CD4-positive, alpha-beta T cell treated with Interferon alpha-2 for 1 hour (primary cell): ENCODE results near the gene ATP11A.

ENCODE experiments used
- DNase-seq, 2 donors: peaks; one replicate each; pipeline ENCODE4 v3.0.0-alpha.2; 2020 to 2022

ATP11A gene

GRCh38 chr13:112896736-112897602, 207.1 kb downstream of the ATP11A start:
- DNase-seq, result no peak

- DNase-seq, result no peak
These were observed 207.7 kb downstream of the ATP11A start for GRCh38 chr13:112897603-112897955.

DNA sequence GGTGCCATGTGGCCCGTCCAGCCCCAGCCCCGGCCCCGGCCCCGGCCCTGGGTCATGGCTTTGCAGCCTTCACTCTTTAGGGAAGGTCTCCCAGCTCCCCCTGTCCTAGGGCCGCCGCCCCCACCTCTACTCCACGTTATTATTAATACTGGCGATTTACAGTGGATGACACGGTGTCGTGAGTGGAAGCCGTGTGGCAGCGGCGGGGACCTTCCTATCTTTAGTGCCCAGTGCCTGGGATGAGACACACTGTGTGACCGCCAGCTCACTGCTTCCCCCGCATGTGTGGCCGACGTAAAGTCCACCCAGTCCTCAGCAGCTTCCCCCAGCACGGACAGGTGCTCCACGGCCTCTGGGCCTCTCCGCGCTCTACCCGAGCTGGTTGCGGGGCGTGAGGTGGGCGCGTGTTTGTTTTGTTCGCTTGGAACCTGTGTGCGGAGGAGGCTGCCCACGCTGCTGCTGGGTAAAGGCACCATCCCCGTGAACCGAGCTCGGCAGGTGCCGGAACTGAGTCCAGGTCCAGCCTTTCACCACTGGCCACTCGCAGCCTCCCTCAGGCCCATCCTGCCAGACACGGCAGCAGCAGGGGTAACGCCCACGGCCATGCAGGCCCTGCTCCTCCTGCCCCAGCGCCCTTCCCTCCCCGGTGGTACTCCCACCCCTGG, 208.2 kb downstream of the ATP11A start:
- no peak for DNase-seq

DNA sequence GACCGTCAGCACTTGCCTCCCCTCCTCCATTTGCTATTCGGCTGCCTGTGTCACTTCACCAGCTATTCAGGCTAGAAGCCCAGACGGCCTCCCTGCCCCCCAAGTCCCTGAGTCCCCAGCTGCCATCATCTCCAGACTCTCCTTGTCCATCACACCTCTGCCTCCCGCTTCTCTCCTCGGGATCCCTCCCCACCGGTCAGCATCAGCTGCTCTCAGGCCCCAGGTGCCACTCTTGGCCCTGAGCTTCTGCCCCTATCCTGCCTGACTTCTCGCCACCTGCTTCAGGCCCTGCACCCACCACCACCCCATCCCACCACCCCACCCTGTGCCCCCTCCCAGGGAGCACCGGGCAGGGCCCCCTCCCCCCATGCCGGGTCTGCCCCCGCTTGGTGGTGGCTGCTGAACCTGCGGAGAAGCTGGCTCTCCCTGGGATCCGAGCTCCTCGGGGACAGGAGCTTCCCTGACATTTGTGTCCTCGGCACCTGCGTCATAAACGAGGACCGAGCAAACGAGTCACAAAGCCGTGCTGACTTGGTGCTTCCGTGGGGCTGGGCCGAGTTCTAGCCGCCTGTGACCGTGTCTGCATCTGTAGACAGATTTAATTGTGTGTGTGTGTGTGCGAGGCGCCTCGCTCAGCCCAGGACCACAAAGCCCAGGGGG, 208.9 kb downstream of the ATP11A start:
- DNase-seq, result no peak

DNA sequence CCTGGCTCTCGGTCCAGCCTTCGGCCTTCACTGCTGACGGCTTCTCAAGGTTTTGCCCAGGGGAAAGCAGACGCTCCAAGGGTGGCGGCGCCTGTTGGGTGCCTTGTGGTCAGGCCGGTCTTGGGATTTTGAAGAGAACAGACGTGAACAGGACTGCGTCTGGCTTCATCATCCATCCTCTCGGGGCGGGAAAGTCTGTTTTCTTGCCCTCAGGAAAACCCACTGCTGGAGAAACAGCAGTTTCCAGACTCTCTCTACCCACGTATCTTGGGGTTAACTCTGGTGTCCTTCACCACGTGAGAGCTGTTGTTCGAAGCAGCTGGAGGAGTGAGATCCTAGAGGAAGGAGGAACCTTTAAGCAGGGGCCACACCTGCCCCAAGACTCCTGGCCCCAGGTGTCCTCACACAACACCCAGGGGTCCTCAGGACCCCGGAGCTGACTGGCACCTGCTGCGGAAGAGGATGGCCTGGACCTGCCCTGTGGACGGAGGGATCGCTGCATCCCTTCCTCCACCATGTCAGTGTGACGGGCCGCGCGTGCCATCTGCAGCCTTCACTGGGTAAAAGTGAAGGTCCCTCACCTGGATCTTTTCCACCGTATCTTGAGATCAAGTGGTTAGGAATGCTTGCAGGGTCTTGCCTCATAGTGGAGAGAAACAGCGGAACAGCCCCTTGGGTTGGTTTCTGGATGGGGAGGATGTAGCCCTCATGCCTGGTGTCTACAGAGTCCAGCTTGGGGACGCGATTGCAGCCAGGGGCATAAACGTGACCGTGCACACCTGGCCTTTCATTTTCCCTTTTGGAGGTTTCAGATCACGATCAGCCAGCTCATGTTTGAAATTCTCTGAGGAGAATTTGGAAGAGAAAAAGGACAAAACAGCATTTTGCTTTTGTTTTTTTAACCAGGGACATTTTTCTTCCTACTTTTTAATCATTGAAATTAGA, 209.7 kb downstream of the ATP11A start:
- DNase-seq, result no peak

- DNase-seq, result no peak
These were observed 210.4 kb downstream of the ATP11A start for GRCh38 chr13:112900226-112900600.

DNA sequence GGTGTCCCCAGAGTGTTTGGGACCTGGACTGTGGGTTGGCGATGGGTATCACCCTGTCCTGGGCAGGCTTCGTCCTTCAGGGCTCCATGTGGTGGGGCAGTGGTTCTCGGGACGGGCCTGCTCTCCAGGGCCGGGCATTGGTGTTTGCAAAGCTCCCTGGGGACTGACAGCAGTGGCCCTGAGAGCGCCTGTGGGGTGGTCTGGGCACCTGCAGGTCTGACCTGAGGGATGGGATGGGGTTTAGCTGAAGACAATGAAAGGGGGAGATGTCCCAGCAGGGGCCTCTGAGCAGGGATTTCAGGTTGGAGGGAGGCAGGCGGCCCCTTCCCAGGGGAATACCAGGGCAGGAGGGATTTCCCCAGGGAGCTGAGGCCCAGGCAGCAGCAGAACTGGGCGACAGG, 210.9 kb downstream of the ATP11A start:
- DNase-seq, result no peak

- no peak for DNase-seq
These were observed 212.3 kb downstream of the ATP11A start for GRCh38 chr13:112902101-112902651.

GRCh38 chr13:112902669-112903068, 212.8 kb downstream of the ATP11A start:
- no peak for DNase-seq

GRCh38 chr13:112903071-112903577, 213.3 kb downstream of the ATP11A start:
- no peak for DNase-seq

DNA sequence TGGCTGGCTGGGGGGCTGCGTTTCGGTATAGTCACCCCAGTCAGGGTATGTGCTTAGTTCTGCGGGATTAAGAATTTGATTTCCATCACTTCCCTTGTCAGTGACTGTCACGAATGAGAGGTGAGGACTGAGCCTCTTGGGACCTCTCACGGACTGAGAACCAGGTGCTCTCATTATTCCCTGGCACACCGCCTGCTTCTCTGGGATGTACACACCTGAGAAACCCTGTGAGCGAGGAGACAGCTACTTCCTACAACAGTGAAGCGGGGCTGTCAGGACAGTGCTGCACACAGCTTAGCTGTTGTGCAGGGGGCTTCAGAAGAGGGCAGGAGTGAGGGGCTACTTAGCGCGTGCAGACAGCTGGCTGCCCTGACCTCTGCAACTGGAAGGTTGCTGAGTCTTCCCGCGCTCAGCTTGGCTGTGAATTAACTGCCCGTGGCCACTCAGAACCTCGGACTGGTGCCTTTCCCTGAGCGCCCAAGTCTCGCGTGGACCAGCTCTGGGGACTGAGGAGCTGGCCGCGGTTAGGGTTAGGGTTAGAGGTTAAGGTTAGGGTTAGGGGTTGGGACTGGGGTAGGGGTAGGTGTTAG, 213.9 kb downstream of the ATP11A start:
- DNase-seq, result no peak

- no peak for DNase-seq
These were observed 214.7 kb downstream of the ATP11A start for GRCh38 chr13:112904436-112904960.

DNA sequence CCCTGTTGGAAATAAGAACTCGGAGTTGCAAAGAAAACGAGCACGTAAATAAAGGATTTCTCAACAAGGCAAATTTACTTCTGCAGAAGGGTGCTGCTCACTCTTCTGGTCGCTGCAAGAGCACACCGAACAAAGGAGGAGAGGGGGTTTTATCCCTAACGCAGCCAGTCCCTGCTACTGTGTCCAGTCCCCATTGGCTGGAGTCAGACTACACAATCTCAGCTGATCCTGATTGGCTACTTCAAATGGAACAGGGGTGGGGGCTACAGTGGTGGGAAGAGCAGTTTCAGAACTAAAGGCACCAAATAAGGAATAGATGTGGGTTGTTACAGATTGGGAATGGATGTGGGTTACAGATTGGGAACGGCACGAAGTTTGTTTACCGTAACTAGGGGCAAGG, 215.2 kb downstream of the ATP11A start:
- DNase-seq, result no peak

DNA sequence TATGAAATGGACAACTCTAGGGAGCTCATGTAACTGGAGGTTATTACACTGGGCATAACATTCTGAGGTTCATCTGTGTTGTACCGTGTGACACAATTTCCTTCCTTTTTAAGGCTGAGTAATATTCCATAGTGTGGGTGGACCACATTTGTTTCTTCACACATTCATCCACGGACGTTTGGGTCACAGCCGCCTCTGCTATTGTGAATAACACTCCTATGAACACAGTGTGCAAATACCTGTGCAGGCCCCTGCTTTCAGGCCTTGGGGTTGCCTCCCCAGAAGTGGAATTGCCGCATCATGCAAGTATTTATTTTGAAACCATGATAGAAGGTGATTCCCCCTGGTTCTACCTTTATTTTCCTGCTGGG, 215.8 kb downstream of the ATP11A start:
- no peak for DNase-seq

DNA sequence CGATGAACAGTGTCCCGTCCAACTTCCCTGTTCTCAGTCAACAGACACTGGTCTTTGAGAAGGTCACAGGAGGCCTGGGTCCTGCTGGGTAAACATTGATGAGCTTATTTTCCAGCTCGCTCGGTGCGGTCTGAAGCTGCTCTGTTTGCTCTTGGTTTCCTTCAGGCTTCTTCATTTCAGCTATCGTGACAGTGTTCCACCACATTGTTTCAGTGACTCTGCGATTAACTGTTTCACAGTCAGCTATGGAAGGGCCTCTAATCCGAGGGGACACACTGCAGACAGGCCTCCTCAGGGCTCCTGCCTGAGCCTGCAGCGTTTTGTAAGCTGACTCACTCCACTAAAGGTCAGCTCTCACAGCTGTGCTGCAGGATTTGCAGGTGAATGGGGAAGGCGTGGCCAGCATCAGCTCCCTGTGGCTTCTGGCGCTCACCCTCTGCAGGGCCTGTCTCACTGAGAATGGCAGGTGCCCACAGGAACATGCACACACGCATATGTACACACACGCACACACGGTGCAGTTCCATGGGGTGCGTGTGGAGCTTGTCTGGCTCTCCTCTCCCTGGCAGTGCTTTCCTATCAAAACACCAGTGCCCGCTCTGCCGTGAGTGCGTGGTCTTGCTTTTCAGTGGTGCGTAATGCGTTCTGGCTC, 216.3 kb downstream of the ATP11A start:
- no peak for DNase-seq

GRCh38 chr13:112907286-112907685, 217.4 kb downstream of the ATP11A start:
- no peak for DNase-seq

DNA sequence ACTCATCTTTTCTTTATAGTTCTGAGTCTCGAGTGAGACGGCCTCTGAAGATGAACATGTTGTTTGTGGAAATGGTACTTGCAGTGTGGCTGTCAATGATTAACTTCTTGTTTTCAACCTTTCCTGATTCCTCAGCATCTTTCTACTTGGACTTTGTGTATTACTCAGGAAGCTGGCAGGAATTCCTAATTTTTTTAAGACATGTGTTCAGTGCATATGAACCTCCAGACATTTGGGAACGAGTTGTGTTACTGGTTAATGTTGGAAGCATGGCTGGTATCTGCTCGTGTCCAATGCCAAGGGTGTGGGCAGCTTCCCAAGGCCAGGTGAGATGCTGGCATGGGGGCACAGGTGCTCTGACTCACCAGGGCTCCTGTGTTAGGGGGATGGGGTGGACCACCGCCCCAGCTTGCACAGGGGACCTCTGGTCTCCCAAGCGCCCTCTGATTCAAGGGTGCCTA, 218.1 kb downstream of the ATP11A start:
- DNase-seq, result no peak

DNA sequence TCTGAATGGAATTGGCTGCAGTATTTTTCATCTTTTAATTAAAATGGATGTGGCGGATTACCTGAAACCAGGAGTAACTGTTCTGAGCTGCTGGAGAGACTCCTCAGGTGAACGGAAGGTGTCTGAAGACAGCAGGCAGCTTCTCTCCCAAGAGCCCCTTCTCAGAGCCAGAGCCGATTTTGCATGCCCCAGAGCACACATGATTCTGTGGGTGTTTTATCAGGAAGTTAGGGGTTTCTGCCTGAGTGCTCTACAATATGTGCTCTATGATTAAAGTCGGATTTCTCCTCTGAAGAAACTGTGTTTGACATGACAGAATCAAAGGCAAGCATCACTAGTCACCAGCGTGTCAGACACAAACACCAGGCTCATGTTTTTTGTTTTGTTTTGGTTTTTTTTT, 218.5 kb downstream of the ATP11A start:
- DNase-seq, result no peak

DNA sequence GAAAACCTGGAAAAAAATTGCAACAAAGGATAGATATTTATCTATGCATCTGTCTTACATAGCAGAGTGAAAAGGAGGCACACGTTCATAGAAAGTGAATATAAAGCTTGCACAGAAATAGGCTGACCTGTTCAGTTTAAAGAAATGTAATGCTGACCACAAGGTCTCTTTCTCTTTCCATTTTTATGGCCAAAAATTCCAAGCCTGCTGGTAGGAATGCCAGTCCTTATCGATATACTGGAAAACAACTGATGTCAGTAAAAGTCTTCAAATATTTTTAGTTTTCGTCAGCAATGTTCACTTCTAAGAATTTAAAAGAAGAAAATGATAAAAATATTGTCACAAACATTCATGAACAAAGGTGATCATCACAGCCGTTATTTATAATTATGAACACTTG, 220.2 kb downstream of the ATP11A start:
- no peak for DNase-seq

DNA sequence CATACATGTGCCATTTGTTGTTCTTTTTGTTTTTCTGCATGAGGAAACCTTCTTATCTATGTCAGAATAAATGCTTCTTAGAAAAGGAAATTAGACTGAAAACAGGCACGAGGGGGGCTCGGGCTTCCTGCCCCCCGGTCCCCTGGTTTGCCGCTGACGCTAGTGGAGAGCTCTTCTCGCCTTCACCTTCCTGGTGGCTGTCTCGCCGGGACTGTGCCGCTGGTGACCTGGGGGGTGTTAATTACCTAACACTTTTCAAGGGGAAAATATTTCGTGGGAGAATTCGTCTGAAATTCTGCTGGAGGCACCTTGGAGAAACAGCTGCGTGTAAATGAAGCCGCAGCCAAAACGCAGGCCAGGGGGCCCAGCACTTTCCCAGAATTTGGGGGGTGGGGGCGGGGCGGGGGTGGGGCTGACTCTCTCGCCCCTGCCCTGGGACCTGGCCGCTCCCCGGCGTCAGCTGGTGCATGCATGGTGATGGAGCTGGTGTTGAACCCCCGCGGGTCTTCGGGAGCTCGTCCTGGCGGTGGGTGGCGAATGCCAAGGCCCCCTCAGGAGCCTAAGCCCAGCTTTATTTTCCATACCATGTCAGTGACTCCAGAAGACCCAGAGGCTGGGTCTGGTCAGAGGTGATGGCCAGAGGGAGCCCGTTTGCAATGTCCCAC, 220.9 kb downstream of the ATP11A start:
- DNase-seq, result no peak
